ENCODE measurements around the gene UROC1.

UROC1 gene

DNA sequence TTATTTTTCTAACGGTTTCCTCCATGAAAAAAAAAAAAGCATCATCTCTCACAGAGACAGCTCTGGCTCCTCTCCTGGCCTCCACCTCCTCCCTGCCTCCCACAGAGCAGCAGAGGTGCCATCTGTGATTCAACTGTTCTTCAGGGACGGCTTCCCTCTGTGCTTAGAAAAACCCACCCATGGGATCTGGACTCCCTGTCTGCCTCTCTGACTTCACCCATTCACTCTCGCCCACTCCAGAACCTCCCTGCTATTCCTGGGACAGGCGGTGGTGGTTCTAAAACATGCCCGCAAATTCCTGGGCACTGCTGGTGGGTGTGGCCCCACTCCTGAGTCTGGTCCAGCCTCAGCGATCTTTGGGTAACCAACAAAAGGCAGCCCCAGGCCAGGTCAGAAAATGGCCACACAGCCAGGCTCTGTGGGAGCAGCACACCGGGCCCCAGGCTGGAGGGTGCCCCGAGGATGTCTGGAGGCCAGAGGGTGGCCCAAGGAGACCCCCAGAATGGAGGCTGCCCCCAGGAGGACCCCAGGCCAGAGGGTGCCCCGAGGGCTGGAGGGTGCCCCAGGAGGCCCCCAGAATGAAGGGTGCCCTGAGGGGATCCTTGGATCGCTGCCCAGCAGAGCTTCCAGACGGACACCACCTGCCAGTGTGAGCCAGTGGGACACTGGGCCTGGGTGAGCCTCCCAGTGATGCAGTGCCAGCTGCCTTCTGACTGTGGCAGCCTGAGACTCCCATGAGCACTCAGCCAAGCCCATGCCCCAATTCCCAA lies 3.7 kb upstream of the UROC1 start:
- TF ChIP-seq GATA2 (IDR thresholded peaks at IDR 0.05; ENCODE audit: low read depth, low read length), result no peak
- TF ChIP-seq GATA3 (IDR thresholded peaks at IDR 0.05; ENCODE audit: low read depth, low read length), result no peak

DNA sequence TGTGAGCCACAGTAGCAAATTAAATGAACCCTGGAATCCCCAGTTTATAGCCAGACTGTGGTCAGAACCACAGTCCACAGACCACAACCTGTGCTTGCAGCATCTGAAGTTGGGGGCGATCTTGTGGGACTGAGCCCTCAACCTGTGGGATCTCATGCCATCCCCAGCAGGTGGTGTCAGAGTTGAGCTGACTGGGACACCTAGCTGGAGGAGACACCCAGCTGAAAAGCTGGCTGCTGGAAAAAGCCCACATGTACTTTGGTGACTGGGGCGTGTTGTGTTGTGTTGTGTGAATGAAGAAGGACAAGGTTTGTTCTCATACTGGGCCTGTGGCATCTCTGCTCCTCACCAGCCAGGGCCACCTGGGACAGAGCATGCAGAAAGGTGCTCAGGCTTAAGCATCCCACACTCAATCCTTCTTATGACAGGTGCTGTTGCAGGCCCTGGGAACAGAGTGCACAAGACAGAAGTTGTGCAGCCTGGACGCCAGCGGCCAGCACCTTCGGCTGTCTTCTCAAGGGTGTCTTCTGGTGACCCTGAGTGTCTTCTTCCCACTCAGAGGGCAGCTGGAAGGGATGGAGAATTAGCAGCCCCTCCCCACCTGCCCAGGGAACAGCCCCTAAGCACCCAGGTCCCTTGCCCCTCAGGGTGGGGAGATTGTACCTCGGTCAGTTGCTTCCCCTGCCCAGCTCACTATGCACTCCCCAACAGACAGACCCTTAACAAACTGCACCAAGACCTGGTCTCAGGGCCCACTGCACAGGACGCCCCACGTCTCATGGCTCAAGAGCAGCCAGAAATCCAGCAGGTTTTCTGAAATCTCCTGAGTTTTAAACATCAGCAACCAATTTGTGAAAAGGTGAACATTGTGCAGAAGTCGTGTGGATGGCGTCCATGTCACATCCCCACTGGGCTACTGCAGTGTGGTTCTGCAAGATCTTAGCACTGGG lies 2.2 kb upstream of the UROC1 start:
- TF ChIP-seq GATA2 (IDR thresholded peaks at IDR 0.05; ENCODE audit: low read depth, low read length), result no peak
- TF ChIP-seq GATA3 (IDR thresholded peaks at IDR 0.05; ENCODE audit: low read depth, low read length), result no peak

DNA sequence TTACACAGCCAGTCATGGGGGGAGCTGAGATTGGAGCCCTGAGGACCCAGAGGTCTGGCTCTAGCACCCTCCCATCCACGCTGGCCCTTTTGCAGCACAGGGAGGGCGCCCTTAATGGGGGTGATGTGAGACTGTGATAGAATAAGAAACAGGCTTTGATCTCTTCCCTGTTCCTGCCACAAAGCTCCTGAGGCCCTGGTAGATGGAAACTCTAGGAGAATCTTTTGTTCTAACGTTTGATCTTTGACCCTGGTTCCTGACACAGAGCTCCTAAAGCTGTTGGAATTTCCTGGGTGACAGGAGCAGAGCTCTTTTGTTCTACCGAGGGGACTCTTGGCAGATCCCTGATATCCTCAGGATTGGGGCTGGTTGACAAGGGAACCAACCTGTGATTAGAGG lies 1.2 kb upstream of the UROC1 start:
- TF ChIP-seq GATA3 (IDR thresholded peaks at IDR 0.05; ENCODE audit: low read depth, low read length), result no peak
- TF ChIP-seq GATA2 (IDR thresholded peaks at IDR 0.05; ENCODE audit: low read depth, low read length), result no peak

DNA sequence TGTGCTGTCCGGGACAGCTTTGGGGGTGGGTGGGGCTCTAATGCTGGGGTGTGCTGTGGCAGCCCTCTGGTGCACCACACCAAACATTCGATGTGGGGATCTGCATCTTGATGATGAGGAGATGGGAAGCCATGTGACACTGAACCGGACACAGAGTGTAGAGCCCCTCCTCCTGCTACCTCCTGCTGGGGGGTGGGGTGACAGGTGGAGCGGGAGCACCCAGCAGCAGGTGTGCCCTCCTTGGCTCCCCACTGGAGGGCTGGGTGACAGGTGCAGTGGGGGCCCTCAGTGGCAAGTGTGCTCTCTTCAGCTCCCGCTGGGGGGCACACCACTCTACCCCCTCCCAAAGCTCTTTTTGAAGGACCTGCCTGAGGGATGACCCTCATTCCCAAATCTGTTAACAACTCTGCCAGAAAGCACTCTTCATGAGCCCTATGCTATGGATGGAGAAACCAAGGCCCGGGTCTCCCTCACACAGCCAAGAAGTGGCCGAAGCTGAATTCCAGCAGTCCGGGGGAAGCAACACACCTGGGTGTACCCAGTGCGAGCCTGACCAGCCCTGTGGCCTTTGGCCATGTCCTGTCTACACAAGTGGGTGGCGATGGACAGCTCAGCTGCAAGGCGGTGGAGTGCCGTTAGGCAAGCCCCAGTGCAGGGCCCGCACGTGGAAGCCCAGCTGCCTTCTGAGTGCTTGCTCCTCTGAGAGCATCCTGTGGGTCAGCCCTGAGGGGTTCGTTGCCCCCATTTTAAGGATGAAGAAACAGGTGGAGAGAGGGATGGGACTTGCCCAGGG lies 609 bp upstream of the UROC1 start:
- TF ChIP-seq GATA3 (IDR thresholded peaks at IDR 0.05; ENCODE audit: low read depth, low read length), result no peak
- TF ChIP-seq GATA2 (IDR thresholded peaks at IDR 0.05; ENCODE audit: low read depth, low read length), result no peak

DNA sequence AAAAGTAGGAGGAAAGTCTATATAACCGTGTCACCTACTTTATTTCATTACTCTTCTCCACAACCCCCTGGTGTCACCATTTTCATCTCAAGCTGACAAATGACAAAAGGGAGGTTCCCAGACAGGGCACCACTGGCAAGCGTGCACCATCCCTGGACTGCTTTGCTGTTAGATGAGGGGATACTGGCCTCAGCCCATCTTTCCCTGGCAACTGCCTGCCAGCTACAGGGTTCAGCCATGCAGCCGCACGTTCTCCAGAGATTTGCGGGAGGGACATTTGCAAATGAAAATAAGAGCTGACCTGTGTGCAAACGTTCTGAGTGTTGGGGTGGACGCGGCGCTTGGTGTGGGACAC lies 660 bp downstream of the UROC1 start:
- TF ChIP-seq GATA3 (IDR thresholded peaks at IDR 0.05; ENCODE audit: low read depth, low read length) (no peak), GATA2 (IDR thresholded peaks at IDR 0.05; ENCODE audit: low read depth, low read length) (no peak)

DNA sequence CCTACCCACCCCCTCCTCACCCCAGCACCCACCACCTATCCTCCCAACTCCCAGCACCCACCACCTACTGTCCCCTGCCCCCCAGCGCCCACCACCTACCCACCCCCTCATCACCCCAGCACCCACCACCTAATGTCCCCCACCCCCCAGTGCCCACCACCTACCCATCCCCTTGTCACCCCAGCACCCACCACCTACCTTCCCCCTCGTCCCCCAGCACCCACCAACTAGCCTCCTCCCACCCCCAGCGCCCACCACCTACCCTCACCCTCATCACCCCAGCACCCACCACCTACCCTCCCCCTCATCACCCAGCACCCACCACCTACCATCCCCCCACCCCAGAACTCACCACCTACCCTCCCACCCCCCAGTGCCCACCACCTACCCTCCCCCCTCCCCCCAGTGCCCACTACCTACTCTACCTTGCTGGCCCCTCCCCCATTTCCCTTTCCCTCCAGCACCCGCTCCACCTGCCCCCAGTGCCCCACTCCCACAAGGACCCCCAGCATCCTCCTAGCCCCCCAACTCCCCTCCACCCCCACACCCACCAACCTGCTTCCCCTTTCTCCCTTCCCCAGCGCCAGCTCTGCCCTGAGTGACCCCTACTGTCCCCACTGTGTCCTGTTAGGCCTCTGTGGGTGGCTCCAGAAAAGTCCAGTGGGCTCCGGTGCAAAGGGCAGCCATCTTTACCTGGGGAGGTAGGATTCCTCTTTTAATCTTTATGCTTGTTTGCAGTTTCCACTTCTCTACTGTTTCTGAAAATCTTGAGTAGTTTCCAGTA lies 1.2 kb downstream of the UROC1 start:
- TF ChIP-seq GATA3 (IDR thresholded peaks at IDR 0.05; ENCODE audit: low read depth, low read length), result no peak
- no peak for TF ChIP-seq GATA2 (IDR thresholded peaks at IDR 0.05; ENCODE audit: low read depth, low read length)

DNA sequence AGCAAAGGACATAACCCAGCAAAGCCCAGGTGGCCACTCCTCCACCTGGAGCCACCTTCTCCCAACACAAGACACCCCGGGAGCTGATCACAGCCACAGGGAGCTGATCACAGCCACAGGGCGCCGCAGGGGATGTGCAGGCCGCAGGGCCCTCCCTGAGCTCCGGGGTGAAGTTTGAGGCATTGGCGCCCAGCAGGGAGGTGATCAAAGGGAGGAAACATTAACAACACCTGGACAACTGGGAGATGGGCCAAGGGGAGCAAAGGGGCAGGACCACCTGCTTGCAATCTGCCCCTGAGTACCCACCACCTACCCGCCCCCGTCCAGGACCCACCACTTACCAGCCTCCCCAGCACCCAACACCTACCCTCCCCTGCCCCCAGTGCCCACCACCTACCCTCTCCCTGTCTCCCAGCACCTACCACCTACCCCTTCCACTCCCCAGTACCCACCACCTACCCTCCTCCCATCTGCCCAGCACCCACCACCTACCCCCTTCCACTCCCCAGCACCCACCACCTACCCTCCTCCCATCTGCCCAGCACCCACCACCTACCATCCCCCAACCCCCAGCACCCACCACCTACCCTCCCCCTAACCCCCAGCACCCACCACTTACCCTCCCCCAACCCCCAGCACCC lies 2.4 kb downstream of the UROC1 start:
- no peak for TF ChIP-seq GATA3 (IDR thresholded peaks at IDR 0.05; ENCODE audit: low read depth, low read length)
- TF ChIP-seq GATA2 (IDR thresholded peaks at IDR 0.05; ENCODE audit: low read depth, low read length), result no peak

DNA sequence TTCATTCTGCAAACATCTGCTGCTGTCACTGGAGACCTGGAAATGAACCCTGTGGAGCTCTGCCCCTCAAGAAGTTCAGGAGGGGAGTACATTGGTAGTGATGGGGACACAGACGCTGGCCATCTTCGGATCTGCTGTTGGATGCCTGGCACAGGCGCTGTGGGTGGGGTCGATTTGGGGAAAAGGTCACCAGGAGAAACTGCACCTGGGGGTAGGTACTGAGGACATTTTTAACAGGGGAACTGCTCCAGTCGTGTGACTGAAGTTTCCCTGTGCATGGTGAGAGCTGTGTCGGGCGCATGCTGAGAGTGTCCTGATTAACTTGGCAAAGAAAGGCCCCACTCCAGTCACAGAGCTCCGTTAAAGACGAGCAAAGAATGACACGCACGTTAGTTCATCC lies 3.4 kb downstream of the UROC1 start:
- no peak for TF ChIP-seq GATA3 (IDR thresholded peaks at IDR 0.05; ENCODE audit: low read depth, low read length)
- no peak for TF ChIP-seq GATA2 (IDR thresholded peaks at IDR 0.05; ENCODE audit: low read depth, low read length)

DNA sequence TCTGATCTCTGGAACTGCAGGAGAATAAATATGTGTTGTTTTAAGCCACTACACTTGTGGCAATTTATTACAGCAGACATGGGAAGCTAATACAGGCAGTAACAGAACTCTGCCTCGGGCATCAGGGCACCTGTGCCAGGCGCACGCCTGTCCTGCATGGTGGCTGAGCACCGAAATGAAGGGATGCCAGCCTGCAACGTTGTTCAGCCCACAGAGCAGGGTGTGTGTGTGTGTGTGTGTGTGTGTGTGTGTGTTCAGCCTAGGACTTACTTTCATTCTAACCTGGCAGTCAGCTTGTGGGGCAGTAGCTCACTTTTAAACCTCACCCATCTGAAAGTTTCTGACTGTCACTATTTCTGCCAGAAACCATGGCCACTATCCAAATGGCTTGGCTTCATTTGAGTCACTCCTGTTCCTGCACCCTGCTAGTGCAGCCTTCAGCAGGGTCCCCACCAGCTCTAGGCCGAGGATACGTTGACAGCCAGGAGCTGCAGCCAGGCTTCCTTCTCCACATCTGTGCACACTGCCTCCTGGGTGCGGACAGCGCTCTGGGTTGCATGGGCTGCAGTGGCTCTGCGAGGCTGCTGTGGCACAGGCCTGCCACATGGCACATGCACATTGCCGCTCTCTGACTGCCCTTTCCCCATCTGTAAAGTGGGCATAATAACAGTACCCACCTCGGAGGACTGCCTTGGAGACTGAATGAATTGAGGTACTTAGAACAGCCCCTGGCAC lies 4.5 kb downstream of the UROC1 start:
- TF ChIP-seq GATA2 (IDR thresholded peaks at IDR 0.05; ENCODE audit: low read depth, low read length) (no peak), GATA3 (IDR thresholded peaks at IDR 0.05; ENCODE audit: low read depth, low read length) (no peak)

DNA sequence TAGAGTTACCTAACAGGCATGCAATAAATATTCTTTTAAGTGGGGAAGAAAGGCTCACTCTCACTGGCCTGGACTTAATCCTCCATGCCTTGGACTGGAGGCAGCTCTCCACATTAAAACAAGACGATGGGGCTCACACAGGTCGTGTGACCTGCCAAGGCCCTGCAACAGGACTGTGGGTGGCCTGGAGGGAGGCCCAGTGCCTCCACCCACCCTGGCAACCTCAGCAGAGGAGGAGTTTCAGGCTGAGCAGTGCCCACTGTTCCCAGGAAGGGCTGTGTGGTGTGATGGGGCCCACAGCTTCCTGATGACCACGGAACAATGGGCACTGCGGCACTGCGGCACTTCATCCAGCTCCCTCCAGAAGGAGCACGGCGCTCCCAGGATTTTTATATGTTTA lies 5.5 kb downstream of the UROC1 start:
- TF ChIP-seq GATA2 (IDR thresholded peaks at IDR 0.05; ENCODE audit: low read depth, low read length), result no peak
- no peak for TF ChIP-seq GATA3 (IDR thresholded peaks at IDR 0.05; ENCODE audit: low read depth, low read length)

DNA sequence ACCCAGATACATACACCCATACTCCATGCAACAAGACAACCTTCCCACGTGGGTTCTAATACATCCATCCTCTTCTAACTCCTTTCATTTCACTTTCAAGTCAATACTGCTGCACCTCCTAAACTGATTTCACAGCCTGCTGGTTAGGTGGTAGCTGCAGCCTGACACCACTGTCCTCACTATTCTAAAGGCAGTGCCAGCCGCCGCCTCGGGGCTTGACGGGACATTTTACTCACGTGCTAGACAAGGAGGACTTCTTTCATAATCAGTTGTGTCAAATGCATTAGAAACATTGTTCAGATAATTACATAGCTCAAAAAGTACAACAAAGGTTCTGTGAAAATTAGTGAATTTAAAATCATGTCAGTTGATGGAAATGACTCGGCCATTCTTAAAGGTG lies 6.3 kb downstream of the UROC1 start:
- TF ChIP-seq GATA3 (IDR thresholded peaks at IDR 0.05; ENCODE audit: low read depth, low read length) (no peak), GATA2 (IDR thresholded peaks at IDR 0.05; ENCODE audit: low read depth, low read length) (no peak)

DNA sequence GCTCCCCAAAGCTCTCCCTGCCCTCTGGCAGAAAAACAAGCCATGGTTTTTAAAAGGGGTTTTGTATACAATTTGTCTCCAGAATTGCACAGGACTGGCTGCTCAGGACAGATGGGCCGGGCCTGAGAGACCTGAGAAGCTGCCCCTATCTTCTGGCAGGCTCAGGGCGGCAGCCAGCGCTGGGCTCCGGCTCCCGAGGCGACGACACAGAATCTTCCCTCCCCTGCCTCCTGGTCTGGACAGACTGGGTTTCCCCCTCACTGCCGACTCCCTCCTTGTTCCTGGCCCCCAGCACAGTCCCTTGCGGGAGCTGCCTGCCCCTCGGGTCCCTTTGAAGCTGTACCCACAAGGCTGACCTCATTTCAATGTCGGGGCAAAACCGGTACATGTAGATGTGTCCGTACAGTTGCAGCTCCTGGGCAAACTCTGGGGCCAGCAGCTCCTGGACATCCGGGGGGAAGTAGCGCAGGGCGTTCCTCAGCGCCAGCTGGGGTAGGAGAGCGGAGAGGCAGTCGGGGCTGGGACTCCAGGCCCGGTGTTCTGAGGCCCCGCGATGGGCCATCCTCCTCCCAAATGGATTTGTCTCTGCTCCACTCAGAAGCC lies 7.2 kb downstream of the UROC1 start:
- TF ChIP-seq GATA3 (IDR thresholded peaks at IDR 0.05; ENCODE audit: low read depth, low read length) (no peak), GATA2 (IDR thresholded peaks at IDR 0.05; ENCODE audit: low read depth, low read length) (no peak)
